ENCODE data around the gene CCL20. TPM values are rescaled to one million over a fixed set of nuclear protein-coding genes. Genes with fewer than 3 reads are reported as not detected.

Gene CCL20
- total and polyA plus RNA-seq, 10 donors: 0.28 to 0.74 (median 0.46) TPM; not detected in 7

DNA sequence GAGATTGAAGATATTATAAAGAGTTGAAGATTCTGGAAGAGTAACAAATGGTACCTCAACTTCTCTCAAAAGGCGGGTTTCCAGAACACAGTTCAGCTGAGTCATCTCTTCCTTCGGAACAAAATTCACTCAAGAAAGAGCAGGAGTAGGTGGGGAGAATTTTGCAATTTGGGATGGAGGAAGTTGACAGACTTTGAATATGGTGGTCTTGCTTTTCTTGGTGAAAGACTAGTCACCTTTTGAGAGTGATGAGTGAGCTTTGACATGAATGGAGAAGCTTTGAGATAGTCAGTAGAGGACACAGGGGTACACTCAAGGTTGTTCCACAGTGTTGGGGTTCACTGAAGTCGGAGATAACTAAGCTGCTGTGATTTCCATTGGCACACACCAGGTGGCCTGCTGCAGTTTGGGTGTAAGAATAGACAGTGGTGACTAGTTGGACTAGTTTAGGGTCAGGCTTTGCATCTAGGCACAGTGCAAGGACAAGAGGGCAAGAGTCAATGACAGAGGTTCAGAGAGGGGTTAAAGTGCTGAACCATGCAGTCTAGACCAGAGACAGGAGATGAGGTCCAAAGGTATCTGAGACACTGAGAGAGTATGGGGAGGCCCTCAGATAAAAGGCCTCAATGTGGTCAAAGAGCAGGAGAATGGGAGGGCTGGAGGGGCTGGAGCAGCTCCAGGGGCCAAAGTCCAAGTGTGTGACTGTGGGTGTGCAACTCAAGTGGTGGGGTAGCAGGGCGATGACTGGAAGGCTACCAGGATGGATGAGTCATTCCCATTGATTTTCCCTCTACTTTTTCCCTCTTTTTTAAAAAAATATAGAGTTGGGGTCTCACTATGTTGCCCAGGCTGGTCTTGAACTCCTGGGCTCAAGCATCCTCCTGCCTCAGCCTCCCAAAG, 7.7 kb downstream of the CCL20 start:
- intact Hi-C loops (cut with DNase I; ENCODE audit: low total_unique reads): no loop called here
- no peak for DNase-seq
- H3K9me3 ChIP-seq: no peaks in the 10 kb centered on the region
- no peak overlapping the region for H3K4me3 ChIP-seq
- TF ChIP-seq, protein P1, sequence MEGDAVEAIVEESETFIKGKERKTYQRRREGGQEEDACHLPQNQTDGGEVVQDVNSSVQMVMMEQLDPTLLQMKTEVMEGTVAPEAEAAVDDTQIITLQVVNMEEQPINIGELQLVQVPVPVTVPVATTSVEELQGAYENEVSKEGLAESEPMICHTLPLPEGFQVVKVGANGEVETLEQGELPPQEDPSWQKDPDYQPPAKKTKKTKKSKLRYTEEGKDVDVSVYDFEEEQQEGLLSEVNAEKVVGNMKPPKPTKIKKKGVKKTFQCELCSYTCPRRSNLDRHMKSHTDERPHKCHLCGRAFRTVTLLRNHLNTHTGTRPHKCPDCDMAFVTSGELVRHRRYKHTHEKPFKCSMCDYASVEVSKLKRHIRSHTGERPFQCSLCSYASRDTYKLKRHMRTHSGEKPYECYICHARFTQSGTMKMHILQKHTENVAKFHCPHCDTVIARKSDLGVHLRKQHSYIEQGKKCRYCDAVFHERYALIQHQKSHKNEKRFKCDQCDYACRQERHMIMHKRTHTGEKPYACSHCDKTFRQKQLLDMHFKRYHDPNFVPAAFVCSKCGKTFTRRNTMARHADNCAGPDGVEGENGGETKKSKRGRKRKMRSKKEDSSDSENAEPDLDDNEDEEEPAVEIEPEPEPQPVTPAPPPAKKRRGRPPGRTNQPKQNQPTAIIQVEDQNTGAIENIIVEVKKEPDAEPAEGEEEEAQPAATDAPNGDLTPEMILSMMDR (IDR thresholded peaks at IDR 0.05 in 8 of 11, conservative IDR thresholded peaks at IDR 0.05 in 3 of 11): no peak
- TF ChIP-seq POLR2A (IDR thresholded peaks at IDR 0.05) (no peak), POLR2AphosphoS5 (IDR thresholded peaks at IDR 0.05) (no peak)
- no peaks in the 10 kb centered on the region for H3K36me3 ChIP-seq
- peaks cover 0 to 6% (median 0%) of the 10 kb centered on the region in 7 donors for H3K27me3 ChIP-seq (replicated peaks in 1 of 7)
- H3K27ac ChIP-seq: no peak overlapping the region
- H3K4me1 ChIP-seq: peaks cover 0 to 29% (median 7%) of the 10 kb centered on the region in 6 donors
- 73 to 81% (median 77%) methylated on average over 4 of the region's 4 CpGs for WGBS, 5 donors

DNA sequence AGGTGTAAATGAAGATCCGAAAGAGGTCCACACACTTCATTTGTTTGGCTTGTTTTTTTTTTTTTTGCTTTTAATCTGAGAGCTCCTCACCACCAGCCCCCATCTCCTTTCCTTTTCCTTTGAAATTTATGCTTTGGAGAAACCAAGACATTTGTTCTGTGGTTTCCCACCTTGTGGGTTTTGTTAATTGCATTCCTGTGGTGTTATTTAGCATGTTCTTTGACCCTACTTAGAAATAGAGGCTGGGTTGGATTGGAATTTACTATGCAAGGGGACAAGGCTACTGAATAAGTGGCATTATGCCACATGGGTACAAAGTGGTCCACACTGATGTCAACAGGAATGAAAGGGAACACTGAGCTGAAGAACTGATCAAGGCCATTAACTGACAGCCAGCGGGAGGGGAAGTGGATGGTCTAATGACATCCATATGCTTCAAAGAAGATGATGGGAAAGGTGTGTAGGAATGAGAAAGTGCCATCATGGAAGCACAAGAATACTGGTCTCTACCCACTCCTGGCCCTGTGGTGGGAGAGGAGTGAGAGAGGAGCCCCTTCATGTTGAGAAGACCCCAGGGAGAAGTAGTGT, 8.9 kb downstream of the CCL20 start:
- H3K4me1 ChIP-seq: peaks cover 0 to 17% (median 6%) of the 10 kb centered on the region in 6 donors
- H3K36me3 ChIP-seq: no peaks in the 10 kb centered on the region
- H3K4me3 ChIP-seq: no peak overlapping the region
- 64 to 87% (median 69%) methylated on average over 2 of the region's 2 CpGs for WGBS, 5 donors
- H3K9me3 ChIP-seq: no peaks in the 10 kb centered on the region
- H3K27ac ChIP-seq: no peak overlapping the region
- no peak for TF ChIP-seq POLR2AphosphoS5 (IDR thresholded peaks at IDR 0.05)
- TF ChIP-seq POLR2A (IDR thresholded peaks at IDR 0.05): no peak
- TF ChIP-seq, protein P1 (IDR thresholded peaks at IDR 0.05 in 8 of 11, conservative IDR thresholded peaks at IDR 0.05 in 3 of 11): no peak
- intact Hi-C loops (cut with DNase I; ENCODE audit: low total_unique reads): no loop called here
- H3K27me3 ChIP-seq (replicated peaks in 1 of 7): peaks cover 0 to 6% (median 0%) of the 10 kb centered on the region in 7 donors
- no peak for DNase-seq

DNA sequence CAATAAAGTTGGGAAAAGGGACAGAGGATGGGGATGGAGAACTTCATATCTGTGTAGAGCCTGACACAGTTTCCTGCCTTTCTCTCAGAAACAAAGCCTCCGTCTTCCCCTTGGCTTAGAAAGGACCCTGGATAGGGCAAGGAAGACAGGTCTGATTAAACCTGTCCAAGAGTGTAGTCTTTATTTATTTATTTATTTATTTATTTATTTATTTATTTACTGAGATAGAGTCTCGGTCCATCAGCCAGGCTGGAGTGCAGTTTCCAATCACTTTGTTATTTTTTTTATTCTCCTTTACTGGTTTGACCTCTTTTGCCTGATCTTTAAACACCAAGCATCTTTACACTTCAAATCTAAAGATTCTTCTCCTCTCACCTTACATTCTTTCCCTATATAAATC, 10.3 kb downstream of the CCL20 start:
- H3K27ac ChIP-seq: no peak overlapping the region
- intact Hi-C loops (cut with DNase I; ENCODE audit: low total_unique reads): no loop called here
- H3K27me3 ChIP-seq (replicated peaks in 1 of 7): peaks cover 0 to 6% (median 0%) of the 10 kb centered on the region in 7 donors
- no peak overlapping the region for H3K4me3 ChIP-seq
- DNase-seq: no peak
- no peak for TF ChIP-seq POLR2AphosphoS5 (IDR thresholded peaks at IDR 0.05)
- TF ChIP-seq, protein P1 (IDR thresholded peaks at IDR 0.05 in 8 of 11, conservative IDR thresholded peaks at IDR 0.05 in 3 of 11): no peak
- no peak for TF ChIP-seq POLR2A (IDR thresholded peaks at IDR 0.05)
- peaks cover 0 to 5% (median 0%) of the 10 kb centered on the region in 6 donors for H3K4me1 ChIP-seq
- WGBS, 5 donors: 50 to 71% (median 61%) methylated on average over 2 of the region's 2 CpGs
- H3K36me3 ChIP-seq: no peaks in the 10 kb centered on the region
- H3K9me3 ChIP-seq: no peaks in the 10 kb centered on the region

DNA sequence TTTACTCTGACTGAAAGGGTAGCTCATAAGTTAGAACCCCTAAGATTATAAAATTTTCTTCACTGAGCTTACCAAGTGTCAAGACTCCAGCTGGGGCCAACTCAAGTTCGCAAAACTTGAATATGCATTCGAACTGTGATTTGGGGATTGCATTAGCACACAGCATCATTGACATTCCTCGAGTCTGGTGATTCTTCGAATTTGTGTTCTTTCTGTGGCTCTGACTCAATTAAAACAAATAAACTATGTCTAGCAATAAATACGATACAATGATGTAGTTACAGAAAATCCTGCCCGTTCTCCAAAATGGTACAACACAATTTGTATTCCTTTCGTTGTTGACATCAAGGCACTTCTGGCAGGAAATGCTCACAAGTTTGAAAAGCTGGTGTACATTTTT, 11.1 kb downstream of the CCL20 start:
- intact Hi-C loops (cut with DNase I; ENCODE audit: low total_unique reads): no loop called here
- Histone ChIP-seq H3K27me3 (replicated peaks in 1 of 7) (peaks cover 0 to 6% (median 0%) of the 10 kb centered on the region in 7 donors), H3K4me1 (no peaks in the 10 kb centered on the region), H3K9me3 (no peaks in the 10 kb centered on the region), H3K36me3 (no peaks in the 10 kb centered on the region), H3K4me3 (no peak overlapping the region), H3K27ac (no peak overlapping the region)
- DNase-seq: no peak
- 83 to 96% (median 92%) methylated on average over 7 of the region's 7 CpGs for WGBS, 5 donors
- TF ChIP-seq, protein P1 (IDR thresholded peaks at IDR 0.05 in 8 of 11, conservative IDR thresholded peaks at IDR 0.05 in 3 of 11): no peak
- TF ChIP-seq POLR2A (IDR thresholded peaks at IDR 0.05): no peak
- no peak for TF ChIP-seq POLR2AphosphoS5 (IDR thresholded peaks at IDR 0.05)
